OCI-LY7 (cell line): ENCODE results near the gene MYEOV. TPM values are rescaled to one million over a fixed set of nuclear protein-coding genes. Genes with fewer than 3 reads are reported as not detected.

Experiments
- BruUV-seq: library from RNA; stranded (reverse); fragments of 400-500 nt; replicated peaks from 2 replicates; lab custom pipeline; 2021; lab: Mats Ljungman, UMichigan
- CTCF ChIA-PET: fragments of 300-600 bp; sonication (Branson Sonifier 250); formaldehyde crosslinking; loops from one replicate; lab custom pipeline; 2022; ENCODE audit warnings: antibody characterized with exemption; ENCODE audit not compliant: unreplicated experiment; lab: Charles Lee
- POLR2A ChIA-PET: fragments of 300-600 bp; sonication (Branson Sonifier 250); formaldehyde crosslinking; loops from one replicate; lab custom pipeline; 2022; ENCODE audit warnings: antibody characterized with exemption; lab: Charles Lee
- DNase-seq: peaks from one replicate; pipeline ENCODE4 v3.0.0-alpha.2; 2015; ENCODE audit warnings: low spot score
- H2AFZ ChIP-seq: fragments of 200-600 bp; sonication (generic), shearing (Covaris generic); 2 replicates; pipeline ENCODE4 v1.6.1; 2014; ENCODE audit warnings: mild to moderate bottlenecking, antibody characterized with exemption, low read length, moderate library complexity
- H3K27ac ChIP-seq: fragments of 200-600 bp; sonication (generic); 2 replicates; pipeline ENCODE4 v1.5.1; 2014; ENCODE audit warnings: mixed run types, low read depth, mild to moderate bottlenecking, moderate library complexity, low read length, inconsistent platforms; ENCODE audit not compliant: poor library complexity, severe bottlenecking
- H3K36me3 ChIP-seq: fragments of 200-600 bp; sonication (generic); 2 replicates; pipeline ENCODE4 v1.6.1; 2014; ENCODE audit warnings: mild to moderate bottlenecking, antibody characterized with exemption, low read length, moderate library complexity, mixed read lengths; ENCODE audit not compliant: insufficient read depth
- H3K4me1 ChIP-seq: fragments of 200-600 bp; sonication (generic); 2 replicates; pipeline ENCODE4 v1.5.1; 2014; ENCODE audit warnings: mild to moderate bottlenecking, low read length; ENCODE audit not compliant: insufficient read depth, poor library complexity, severe bottlenecking
- H3K4me2 ChIP-seq: fragments of 200-600 bp; sonication (generic); 2 replicates; pipeline ENCODE4 v1.6.1; 2014; ENCODE audit warnings: mild to moderate bottlenecking, low read length
- H3K4me3 ChIP-seq: fragments of 200-600 bp; sonication (generic); 2 replicates; pipeline ENCODE4 v1.5.1; 2014; ENCODE audit warnings: mild to moderate bottlenecking, low read depth, low read length; ENCODE audit not compliant: poor library complexity, severe bottlenecking
- H3K79me2 ChIP-seq: fragments of 200-600 bp; sonication (generic); 2 replicates; pipeline ENCODE4 v1.6.1; 2016; ENCODE audit warnings: low read depth, mild to moderate bottlenecking, low read length, moderate library complexity, mixed read lengths; ENCODE audit not compliant: insufficient read depth
- H3K9me2 ChIP-seq: fragments of 200-600 bp; sonication (generic); 2 replicates; pipeline ENCODE4 v1.6.1; 2016; ENCODE audit warnings: mild to moderate bottlenecking, low read length, mixed read lengths; ENCODE audit not compliant: insufficient read depth
- H3K9me3 ChIP-seq: fragments of 200-600 bp; sonication (generic); 2 replicates; pipeline ENCODE4 v1.6.1; 2014; ENCODE audit warnings: mild to moderate bottlenecking, mixed run types, low read length, mixed read lengths
- H4K20me1 ChIP-seq: fragments of 200-600 bp; sonication (generic); 2 replicates; pipeline ENCODE4 v1.6.1; 2014; ENCODE audit warnings: mild to moderate bottlenecking, antibody characterized with exemption, low read length, moderate library complexity, mixed read lengths; ENCODE audit not compliant: insufficient read depth
- EZH2phosphoT487 ChIP-seq: fragments of 200-600 bp; sonication (generic); IDR thresholded peaks from 2 replicates; pipeline ENCODE4 v1.6.1; 2018; ENCODE audit warnings: low read depth, borderline replicate concordance, mild to moderate bottlenecking, mixed run types, antibody characterized with exemption, low read length, moderate library complexity, mixed read lengths
- intact Hi-C: fragments of 100-400 bp; cut with micrococcal nuclease; formaldehyde crosslinking; loops from one replicate; pipeline ENCODE4 v1.10.0; 2022; ENCODE audit not compliant: unreplicated experiment
- total RNA-seq, 2 experiments: library from RNA; depleted of rRNA in 1 of 2; stranded (reverse); fragments of >200 nt in 1 of 2; shearing (Covaris generic) in 1 of 2; gene quantifications; 2 replicates each; pipeline ENCODE4 v1.2.3, GENCODE V29; 2014 to 2022
- TF ChIP-seq, protein P1 (sequence below): fragments of 200-600 bp; sonication (generic); conservative IDR thresholded peaks from 2 replicates; pipeline ENCODE4 v1.5.1; 2014; ENCODE audit warnings: mild to moderate bottlenecking, antibody characterized with exemption, low read length, moderate library complexity, mixed read lengths

MYEOV gene
- total RNA-seq, 2 experiments from 2014 or later, result 3.2 to 7.7 TPM

- POLR2A ChIA-PET, result no interaction called here
- H3K27ac ChIP-seq, result no peak overlapping the region
- intact Hi-C loops, result no loop called here
- no peak for DNase-seq
- H4K20me1 ChIP-seq, result no peaks in the 10 kb centered on the region
- H3K9me3 ChIP-seq, result no peaks in the 10 kb centered on the region
- no peak overlapping the region for H2AFZ ChIP-seq
- TF ChIP-seq, protein P1, sequence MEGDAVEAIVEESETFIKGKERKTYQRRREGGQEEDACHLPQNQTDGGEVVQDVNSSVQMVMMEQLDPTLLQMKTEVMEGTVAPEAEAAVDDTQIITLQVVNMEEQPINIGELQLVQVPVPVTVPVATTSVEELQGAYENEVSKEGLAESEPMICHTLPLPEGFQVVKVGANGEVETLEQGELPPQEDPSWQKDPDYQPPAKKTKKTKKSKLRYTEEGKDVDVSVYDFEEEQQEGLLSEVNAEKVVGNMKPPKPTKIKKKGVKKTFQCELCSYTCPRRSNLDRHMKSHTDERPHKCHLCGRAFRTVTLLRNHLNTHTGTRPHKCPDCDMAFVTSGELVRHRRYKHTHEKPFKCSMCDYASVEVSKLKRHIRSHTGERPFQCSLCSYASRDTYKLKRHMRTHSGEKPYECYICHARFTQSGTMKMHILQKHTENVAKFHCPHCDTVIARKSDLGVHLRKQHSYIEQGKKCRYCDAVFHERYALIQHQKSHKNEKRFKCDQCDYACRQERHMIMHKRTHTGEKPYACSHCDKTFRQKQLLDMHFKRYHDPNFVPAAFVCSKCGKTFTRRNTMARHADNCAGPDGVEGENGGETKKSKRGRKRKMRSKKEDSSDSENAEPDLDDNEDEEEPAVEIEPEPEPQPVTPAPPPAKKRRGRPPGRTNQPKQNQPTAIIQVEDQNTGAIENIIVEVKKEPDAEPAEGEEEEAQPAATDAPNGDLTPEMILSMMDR, result no peak
- TF ChIP-seq EZH2phosphoT487, result no peak
- H3K4me1 ChIP-seq, result peaks cover 13% of the 10 kb centered on the region
- H3K9me2 ChIP-seq, result no peaks in the 10 kb centered on the region
- no peaks in the 10 kb centered on the region for H3K36me3 ChIP-seq
- CTCF ChIA-PET, result no interaction called here
- no peaks in the 10 kb centered on the region for H3K79me2 ChIP-seq
- no peak overlapping the region for H3K4me2 ChIP-seq
- no TSS peak for BruUV-seq
- H3K4me3 ChIP-seq, result no peak overlapping the region
Measured at GRCh38 chr11:69310351-69310750, 16.4 kb downstream of the MYEOV start.

GRCh38 chr11:69310934-69311766, 17.2 kb downstream of the MYEOV start:
- Histone ChIP-seq H3K4me3 (no peak overlapping the region), H3K9me3 (no peaks in the 10 kb centered on the region), H4K20me1 (no peaks in the 10 kb centered on the region), H3K36me3 (no peaks in the 10 kb centered on the region), H2AFZ (no peak overlapping the region; the same call in 1 of the 2 replicates), H3K79me2 (no peaks in the 10 kb centered on the region), H3K4me1 (peaks cover 13% of the 10 kb centered on the region), H3K27ac (no peak overlapping the region), H3K9me2 (no peaks in the 10 kb centered on the region), H3K4me2 (peak overlapping the region; percentile 48; the same call in 1 of the 2 replicates)
- DNase-seq, result no peak
- intact Hi-C loops, result no loop called here
- CTCF ChIA-PET, result interaction anchor here (1.1 kb wide), 1 partner anchor 13 kb away, joined by 3 read pairs; no protein-coding TSS in a partner anchor
- POLR2A ChIA-PET, result interaction anchor here (0.9 kb wide), 1 partner anchor 17 kb away, joined by 4 read pairs; no protein-coding TSS in a partner anchor
- TF ChIP-seq, protein P1, result no peak
- TF ChIP-seq EZH2phosphoT487, result no peak
- BruUV-seq, result no TSS peak
